GM12874 (cell line): ENCODE results near the gene ATP1A4.

ENCODE experiments used
- CTCF ChIP-seq: IDR thresholded peaks from 2 replicates; pipeline ENCODE4 v1.5.1; 2011; ENCODE audit warnings: low read depth, mild to moderate bottlenecking, control low read depth, low read length, moderate library complexity; ENCODE audit not compliant: insufficient read depth

The ATP1A4 gene

DNA sequence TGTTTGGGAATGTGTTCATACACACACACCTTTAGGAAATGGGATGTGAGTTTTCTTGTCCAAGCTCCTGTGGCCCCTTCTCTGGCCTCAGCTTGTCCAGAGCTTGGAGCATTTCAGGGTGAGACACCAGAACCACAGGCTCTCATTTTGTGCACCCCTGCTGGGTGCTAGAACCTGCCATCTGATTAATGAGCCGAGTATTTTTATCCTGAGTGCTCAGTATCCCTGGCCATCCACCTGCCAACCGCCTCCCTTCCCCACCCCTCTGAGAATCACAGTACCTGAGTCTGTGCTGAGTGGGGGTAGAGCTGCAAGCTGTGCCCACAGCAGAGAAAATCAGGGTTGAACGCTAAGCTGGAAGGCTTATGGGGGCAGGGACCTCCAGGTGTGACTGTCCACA lies 40.4 kb downstream of the ATP1A4 start:
- no peak for TF ChIP-seq CTCF

GRCh38 chr1:160192234-160192633 lies 40.8 kb downstream of the ATP1A4 start:
- no peak for TF ChIP-seq CTCF

GRCh38 chr1:160193091-160193819 lies 41.9 kb downstream of the ATP1A4 start:
- peak; percentile 90 for TF ChIP-seq CTCF

DNA sequence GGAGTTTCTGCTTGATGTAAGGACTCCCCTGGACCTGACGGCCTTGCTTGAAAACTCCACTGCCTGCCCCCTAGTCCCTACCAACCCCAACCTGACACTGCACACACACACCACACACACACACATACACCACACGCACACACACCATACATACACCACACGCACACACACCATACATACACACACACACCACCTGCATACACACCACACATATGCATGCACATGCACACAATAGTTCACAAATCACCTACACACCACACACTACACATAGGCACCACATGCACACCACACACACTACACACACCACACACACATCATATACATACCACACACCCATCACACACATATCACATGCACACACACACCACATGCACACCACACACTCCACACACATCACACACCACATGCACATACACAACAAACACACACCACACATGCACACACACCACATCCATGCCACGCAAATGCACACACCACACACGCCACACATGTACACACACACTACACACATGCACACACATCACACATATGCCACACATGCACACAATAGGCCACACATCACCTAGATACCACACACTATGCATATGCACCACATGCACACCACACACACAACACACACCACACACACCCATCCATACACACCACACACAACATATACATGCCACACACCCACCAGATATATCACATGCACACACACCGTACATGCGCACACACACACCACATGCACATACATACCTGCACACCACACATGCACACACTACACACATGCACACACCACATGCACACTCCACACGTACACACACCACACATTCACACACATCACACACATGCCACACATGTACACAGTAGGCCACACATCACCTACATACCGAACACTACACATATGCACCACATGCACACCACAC lies 42.7 kb downstream of the ATP1A4 start:
- no peak for TF ChIP-seq CTCF

DNA sequence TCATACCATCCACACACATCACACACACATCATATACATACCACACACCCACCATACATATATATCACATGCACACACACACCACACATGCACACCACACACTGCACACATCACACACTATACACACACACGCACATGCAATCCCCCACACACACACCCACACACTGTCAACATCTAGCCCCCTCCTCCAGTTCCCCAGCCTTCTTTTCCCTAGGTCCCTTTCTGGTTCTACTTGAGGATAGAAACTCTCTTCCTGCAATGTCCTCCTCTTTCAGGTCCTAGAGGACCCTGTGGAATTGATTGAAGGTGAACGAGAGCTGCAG lies 43.3 kb downstream of the ATP1A4 start:
- no peak for TF ChIP-seq CTCF

GRCh38 chr1:160196143-160196542 lies 44.7 kb downstream of the ATP1A4 start:
- no peak for TF ChIP-seq CTCF

- TF ChIP-seq CTCF, result no peak
Measured at GRCh38 chr1:160197231-160197630, 45.8 kb downstream of the ATP1A4 start.
